Naive thymus-derived CD4-positive, alpha-beta T cell (primary cell): ENCODE results near the gene NBL1. TPM values are rescaled to one million over a fixed set of nuclear protein-coding genes. Genes with fewer than 3 reads are reported as not detected.
"Not testable (repeated sequence)": the region's sequence is repeated elsewhere in the genome, so short reads cannot be mapped to it uniquely, and the experiment has no call there.

Experiments used
- ATAC-seq: fragments of 150-1000 bp; cut with Tn5 transposase; 2 replicates; pipeline ENCODE4 v1.10.0; 2021; ENCODE audit warnings: mild to moderate bottlenecking, moderate library complexity
- CTCF ChIA-PET: fragments of 350-600 bp; sonication (Branson Sonifier 250); formaldehyde crosslinking; loops from one replicate; lab custom pipeline; 2021; ENCODE audit warnings: antibody characterized with exemption; lab: Charles Lee
- POLR2A ChIA-PET: fragments of 350-600 bp; sonication (Branson Sonifier 250); formaldehyde crosslinking; loops from one replicate; lab custom pipeline; 2021; ENCODE audit warnings: antibody characterized with exemption, inconsistent platforms; lab: Charles Lee
- DNase-seq, 9 donors: peaks; one replicate each; pipeline versions ENCODE4 v3.0.0 to v3.0.0-alpha.2; 2020 to 2022; ENCODE audit warnings: mixed read lengths in 1 of 9
- H3K27ac ChIP-seq: one replicate; pipeline ENCODE4 v1.7.0; 2013; ENCODE audit warnings: mild to moderate bottlenecking, low read depth, low read length, moderate library complexity
- H3K27me3 ChIP-seq, 2 donors: one replicate each; pipeline ENCODE4 v1.7.0; 2013; ENCODE audit warnings: low read length in 2 of 2, mild to moderate bottlenecking in 2 of 2, moderate library complexity in 2 of 2; ENCODE audit not compliant: control insufficient read depth in 2 of 2, insufficient read depth in 2 of 2
- H3K36me3 ChIP-seq, 3 experiments: 1 replicate in 2 of 3; 2 replicates in 1 of 3; pipeline ENCODE4 v1.7.0; 2013; ENCODE audit warnings: low read length in 3 of 3, mild to moderate bottlenecking in 3 of 3, moderate library complexity in 1 of 3; ENCODE audit not compliant: insufficient read depth in 3 of 3, control insufficient read depth in 2 of 3
- H3K4me1 ChIP-seq, 2 donors: one replicate each; pipeline ENCODE4 v1.7.0; 2013; ENCODE audit warnings: low read length in 2 of 2, mild to moderate bottlenecking in 2 of 2, moderate library complexity in 1 of 2; ENCODE audit not compliant: control insufficient read depth in 2 of 2, insufficient read depth in 2 of 2
- H3K4me3 ChIP-seq: 2 replicates; pipeline ENCODE4 v1.7.0; 2013; ENCODE audit warnings: mild to moderate bottlenecking, low read length
- H3K9me3 ChIP-seq, 3 experiments: 1 replicate in 2 of 3; 2 replicates in 1 of 3; pipeline ENCODE4 v1.7.0; 2013; ENCODE audit warnings: low read length in 3 of 3; ENCODE audit not compliant: control insufficient read depth in 2 of 3
- H3K27ac Mint-ChIP-seq, 9 donors: one replicate each; pipeline ENCODE4 v1.8.0; 2020 to 2022; ENCODE audit warnings: mixed read lengths in 9 of 9, mild to moderate bottlenecking in 8 of 9, moderate library complexity in 5 of 9, inconsistent platforms in 2 of 9
- H3K27me3 Mint-ChIP-seq, 5 donors: one replicate each; pipeline ENCODE4 v1.8.0; 2021 to 2022; ENCODE audit warnings: mixed read lengths in 5 of 5, mild to moderate bottlenecking in 1 of 5
- H3K36me3 Mint-ChIP-seq, 5 donors: one replicate each; pipeline ENCODE4 v1.8.0; 2020 to 2022; ENCODE audit warnings: mixed read lengths in 5 of 5, mild to moderate bottlenecking in 3 of 5, inconsistent platforms in 1 of 5
- H3K4me1 Mint-ChIP-seq, 7 donors: one replicate each; pipeline ENCODE4 v1.8.0; 2020 to 2022; ENCODE audit warnings: mixed read lengths in 7 of 7, mild to moderate bottlenecking in 3 of 7, inconsistent platforms in 1 of 7
- H3K4me3 Mint-ChIP-seq, 10 donors: one replicate each; pipeline ENCODE4 v1.8.0; 2020 to 2022; ENCODE audit warnings: mild to moderate bottlenecking in 10 of 10, mixed read lengths in 10 of 10, moderate library complexity in 6 of 10, inconsistent platforms in 2 of 10
- H3K9me3 Mint-ChIP-seq, 11 donors: one replicate each; pipeline ENCODE4 v1.8.0; 2020 to 2022; ENCODE audit warnings: mixed read lengths in 11 of 11, mild to moderate bottlenecking in 4 of 11, inconsistent platforms in 1 of 11, moderate library complexity in 1 of 11
- intact Hi-C, 2 donors: fragments of 100-400 bp; cut with micrococcal nuclease; formaldehyde crosslinking; loops; one replicate each; pipeline ENCODE4 v1.15.1; 2023
- polyA plus RNA-seq, 2 donors: library from polyadenylated mRNA; unstranded; fragments of 300-500 nt; fragmentation: Illumina TruSeq; gene quantifications; one replicate each; pipeline ENCODE4 v1.2.3, GENCODE V29; 2021
- total RNA-seq, 6 experiments: library from RNA in 5 of 6; stranded (reverse) in 5 of 6; gene quantifications; 1 replicate in 5 of 6; 2 replicates in 1 of 6; pipeline ENCODE4 v1.2.3 and lab custom pipeline; 2021 to 2026

Gene NBL1
- total and polyA plus RNA-seq, 7 experiments from 2014 or later, result 2.5 to 36.1 (median 22.6) TPM

- Mint-ChIP-seq H3K36me3 (peaks cover 0 to 44% (median 16%) of the 10 kb centered on the region in 5 donors), H3K9me3 (no peaks in the 10 kb centered on the region), H3K27ac (peak overlapping the region in 1 of 9 donors; percentile 28), H3K27me3 (no peaks in the 10 kb centered on the region), H3K4me3 (no peak overlapping the region), H3K4me1 (peaks cover 3 to 28% (median 17%) of the 10 kb centered on the region in 7 donors)
- DNase-seq (no peak), ATAC-seq (no peak)
- Histone ChIP-seq H3K4me1 (peaks cover 0 to 3% of the 10 kb centered on the region in 2 donors), H3K27me3 (no peaks in the 10 kb centered on the region), H3K9me3 (no peaks in the 10 kb centered on the region), H3K36me3 (peaks cover 7 to 56% (median 23%) of the 10 kb centered on the region in 3 experiments), H3K27ac (no peak overlapping the region), H3K4me3 (no peak overlapping the region)
- ChIA-PET POLR2A (interaction anchor here (0.9 kb wide), 1 partner anchor 284 kb away, joined by 3 read pairs; no protein-coding TSS in a partner anchor), CTCF (no interaction called here)
- intact Hi-C loops, result no loop called here
Measured at GRCh38 chr1:19625291-19625937, 18.7 kb upstream of the NBL1 start.

GRCh38 chr1:19628879-19629278 lies 15.2 kb upstream of the NBL1 start:
- Mint-ChIP-seq H3K9me3 (no peaks in the 10 kb centered on the region), H3K36me3 (peaks cover 0 to 32% (median 7%) of the 10 kb centered on the region in 5 donors), H3K4me1 (peaks cover 0 to 7% (median 0%) of the 10 kb centered on the region in 7 donors), H3K4me3 (no peak overlapping the region), H3K27ac (peak overlapping the region in 2 of 9 donors; percentile 54 to 62), H3K27me3 (no peaks in the 10 kb centered on the region)
- intact Hi-C loops, result no loop called here
- Histone ChIP-seq H3K36me3 (peaks cover 7 to 49% (median 23%) of the 10 kb centered on the region in 3 experiments), H3K4me3 (no peak overlapping the region), H3K27me3 (no peaks in the 10 kb centered on the region), H3K27ac (no peak overlapping the region), H3K4me1 (no peaks in the 10 kb centered on the region), H3K9me3 (no peaks in the 10 kb centered on the region)
- DNase-seq (no peak), ATAC-seq (no peak)
- ChIA-PET CTCF (no interaction called here), POLR2A (interaction anchor here (0.8 kb wide), 1 partner anchor 15 kb away, joined by 3 read pairs; the partner anchor contains the start of gene NBL1)

- ATAC-seq (no peak), DNase-seq (no peak)
- Mint-ChIP-seq H3K36me3 (peaks cover 0 to 31% (median 7%) of the 10 kb centered on the region in 5 donors), H3K4me3 (no peak overlapping the region), H3K9me3 (no peaks in the 10 kb centered on the region), H3K27ac (peak overlapping the region in 1 of 9 donors; percentile 62), H3K4me1 (peaks cover 0 to 5% (median 0%) of the 10 kb centered on the region in 7 donors), H3K27me3 (no peaks in the 10 kb centered on the region)
- H3K4me3 ChIP-seq, result no peak overlapping the region
- ChIA-PET POLR2A (interaction anchor here (0.8 kb wide), 1 partner anchor 15 kb away, joined by 3 read pairs; the partner anchor contains the start of gene NBL1), CTCF (no interaction called here)
- H3K4me1 ChIP-seq, result no peaks in the 10 kb centered on the region
- no peaks in the 10 kb centered on the region for H3K27me3 ChIP-seq
- H3K27ac ChIP-seq, result no peak overlapping the region
- H3K9me3 ChIP-seq, result no peaks in the 10 kb centered on the region
- H3K36me3 ChIP-seq, result peaks cover 7 to 45% (median 23%) of the 10 kb centered on the region in 3 experiments
- intact Hi-C loops, result no loop called here
Measured at GRCh38 chr1:19629357-19629756, 14.8 kb upstream of the NBL1 start.

- ATAC-seq, H3K4me1 Mint-ChIP-seq, CTCF ChIA-PET, H3K27me3 ChIP-seq, DNase-seq, intact Hi-C loops, H3K4me3 ChIP-seq, H3K4me3 Mint-ChIP-seq, H3K9me3 ChIP-seq, H3K27ac ChIP-seq, H3K4me1 ChIP-seq, H3K9me3 Mint-ChIP-seq, H3K27me3 Mint-ChIP-seq: not testable (repeated sequence)
- Mint-ChIP-seq H3K27ac (peak overlapping the region in 2 of 9 donors; percentile 38 to 64), H3K36me3 (peaks cover 0 to 25% (median 7%) of the 10 kb centered on the region in 5 donors)
- POLR2A ChIA-PET, result interaction anchor here (0.7 to 1.6 kb wide), 4 partner anchors 10 to 20 kb away, joined by 3 to 4 read pairs (median 4); partner anchors contain the start of gene NBL1
- peaks cover 7 to 36% (median 18%) of the 10 kb centered on the region in 3 experiments for H3K36me3 ChIP-seq
Measured at GRCh38 chr1:19630192-19630591, 13.9 kb upstream of the NBL1 start.

GRCh38 chr1:19630720-19631395 lies 13.3 kb upstream of the NBL1 start:
- Histone ChIP-seq H3K4me1 (no peaks in the 10 kb centered on the region), H3K27me3 (no peaks in the 10 kb centered on the region), H3K27ac (no peak overlapping the region), H3K9me3 (no peaks in the 10 kb centered on the region), H3K36me3 (peaks cover 7 to 30% (median 15%) of the 10 kb centered on the region in 3 experiments), H3K4me3 (no peak overlapping the region)
- intact Hi-C loops, result no loop called here
- no peak for ATAC-seq
- POLR2A ChIA-PET, result interaction anchor here (0.6 to 1.6 kb wide), 5 partner anchors 10 to 28 kb away, joined by 3 to 4 read pairs (median 3); partner anchors contain the start of gene NBL1
- peaks cover 0 to 23% (median 6%) of the 10 kb centered on the region in 5 donors for H3K36me3 Mint-ChIP-seq
- CTCF ChIA-PET, result interaction anchor here (0.6 kb wide), 1 partner anchor 57 kb away, joined by 3 read pairs; no protein-coding TSS in a partner anchor
- H3K27me3 Mint-ChIP-seq, result no peaks in the 10 kb centered on the region
- H3K9me3 Mint-ChIP-seq, result peaks cover 0 to 1% (median 0%) of the 10 kb centered on the region in 11 donors
- peak overlapping the region in 3 of 9 donors; percentile 20 to 60 (median 22) for H3K27ac Mint-ChIP-seq
- DNase-seq, result no peak
- H3K4me1 Mint-ChIP-seq, result peaks cover 0 to 5% (median 0%) of the 10 kb centered on the region in 7 donors
- H3K4me3 Mint-ChIP-seq, result no peak overlapping the region

- Mint-ChIP-seq H3K27me3 (no peaks in the 10 kb centered on the region), H3K36me3 (peaks cover 0 to 9% (median 0%) of the 10 kb centered on the region in 5 donors), H3K4me3 (no peak overlapping the region), H3K27ac (peak overlapping the region in 1 of 9 donors; percentile 56), H3K4me1 (peaks cover 0 to 5% (median 0%) of the 10 kb centered on the region in 7 donors), H3K9me3 (peaks cover 0 to 1% (median 0%) of the 10 kb centered on the region in 11 donors)
- Histone ChIP-seq H3K36me3 (peaks cover 0 to 16% (median 11%) of the 10 kb centered on the region in 3 experiments), H3K4me3 (no peak overlapping the region), H3K4me1 (no peaks in the 10 kb centered on the region), H3K9me3 (no peaks in the 10 kb centered on the region), H3K27ac (no peak overlapping the region), H3K27me3 (no peaks in the 10 kb centered on the region)
- CTCF ChIA-PET, result no interaction called here
- ATAC-seq (no peak), DNase-seq (no peak)
- intact Hi-C loops, result no loop called here
- POLR2A ChIA-PET, result no interaction called here
Measured at GRCh38 chr1:19632211-19632610, 11.9 kb upstream of the NBL1 start.
